HG03095 (cell line): ENCODE data around the gene FAAP20.
"Not testable (repeated sequence)": the region's sequence is repeated elsewhere in the genome, so short reads cannot be mapped to it uniquely, and the experiment has no call there.

ENCODE experiments used
- ATAC-seq: cut with Tn5 transposase; IDR thresholded peaks from one replicate; pipeline ENCODE4 v1.9.1; 2021; ENCODE audit warnings: moderate library complexity; ENCODE audit not compliant: unreplicated experiment

The FAAP20 gene

GRCh38 chr1:2163205-2163604 is 31.4 kb downstream of the FAAP20 start:
- no peak for ATAC-seq

DNA sequence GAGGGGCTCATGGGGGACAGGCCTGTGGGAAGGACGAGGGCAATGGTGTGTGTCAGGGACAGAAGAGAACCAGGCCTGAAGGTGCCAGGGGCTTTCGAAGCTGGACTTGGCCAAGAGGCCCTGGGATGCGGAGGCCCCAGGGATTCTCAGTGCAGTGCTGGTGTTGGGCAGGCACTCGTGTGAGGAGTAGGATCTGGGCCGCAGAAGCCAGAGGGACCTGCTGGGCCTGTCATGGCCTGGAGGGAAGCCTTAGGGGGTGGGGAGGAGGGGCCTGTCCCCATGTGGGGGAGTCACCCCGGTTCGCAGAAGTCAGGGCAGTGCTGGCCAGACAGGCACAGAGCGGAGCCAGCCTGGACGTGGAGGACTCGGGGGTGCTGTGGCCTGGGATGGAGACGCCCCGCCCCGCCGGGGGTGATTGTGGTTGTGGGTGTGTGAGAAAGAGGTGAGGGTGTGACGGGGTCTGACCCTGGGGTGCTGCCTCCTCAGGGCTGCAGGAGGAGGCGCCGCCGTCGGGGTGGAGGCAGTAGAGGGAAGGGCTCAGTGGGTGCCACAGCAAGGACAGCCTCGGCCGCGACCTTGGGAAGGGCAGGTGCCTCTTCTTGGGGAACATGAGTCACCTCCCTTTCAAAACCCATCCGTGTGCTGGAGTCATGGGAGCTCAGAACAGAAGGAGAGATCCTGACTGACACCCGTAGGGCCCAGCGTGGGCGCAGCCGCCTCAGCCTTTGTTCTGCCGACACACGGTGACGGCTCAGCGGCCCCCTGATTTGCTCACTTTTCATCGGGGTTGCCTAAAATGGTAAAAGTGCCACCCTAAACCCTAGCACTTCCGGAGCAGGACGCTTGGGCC is 33.9 kb downstream of the FAAP20 start:
- ATAC-seq = no peak

DNA sequence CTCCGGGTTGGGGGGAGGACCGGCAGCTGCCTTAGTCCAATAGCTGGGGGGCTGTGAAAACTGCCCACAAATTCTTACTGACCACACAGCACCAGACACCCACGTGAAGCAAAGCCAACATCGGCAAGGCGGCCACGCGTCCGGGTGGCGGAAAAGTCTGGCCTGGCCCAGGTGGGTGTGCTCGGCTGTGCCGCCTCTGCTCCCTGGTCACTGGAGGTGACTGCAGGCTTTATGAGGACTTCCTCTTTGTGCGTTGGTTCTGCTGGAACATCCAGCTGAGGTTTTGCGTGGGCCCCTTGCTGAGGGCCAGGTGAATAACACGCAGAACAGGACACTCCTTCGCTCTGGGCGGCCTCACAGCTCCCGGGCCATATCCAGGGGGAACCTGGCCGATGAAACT is 35.4 kb downstream of the FAAP20 start:
- ATAC-seq = no peak

GRCh38 chr1:2158272-2158671 is 36.3 kb downstream of the FAAP20 start:
- no peak for ATAC-seq

DNA sequence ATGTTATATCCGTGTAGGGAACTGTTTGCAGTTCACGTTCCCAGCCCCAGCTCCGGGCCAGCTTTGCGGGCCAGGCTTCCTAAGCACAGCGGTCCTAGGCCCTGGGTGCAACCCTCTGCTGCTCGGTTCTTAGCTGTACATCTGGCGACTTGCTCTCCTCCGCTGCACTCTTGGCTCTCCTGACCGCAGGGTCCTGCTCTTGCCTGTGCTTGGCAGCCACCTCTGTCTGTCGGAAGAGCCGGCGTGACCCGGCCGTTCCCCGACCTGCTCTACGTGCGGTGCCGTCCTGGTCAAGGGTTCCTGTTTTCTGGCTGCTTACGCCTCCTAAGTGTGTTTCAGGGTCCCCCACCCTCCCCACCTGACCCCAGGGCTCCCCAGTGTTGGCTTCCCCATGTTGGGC is 36.7 kb downstream of the FAAP20 start:
- ATAC-seq = no peak

DNA sequence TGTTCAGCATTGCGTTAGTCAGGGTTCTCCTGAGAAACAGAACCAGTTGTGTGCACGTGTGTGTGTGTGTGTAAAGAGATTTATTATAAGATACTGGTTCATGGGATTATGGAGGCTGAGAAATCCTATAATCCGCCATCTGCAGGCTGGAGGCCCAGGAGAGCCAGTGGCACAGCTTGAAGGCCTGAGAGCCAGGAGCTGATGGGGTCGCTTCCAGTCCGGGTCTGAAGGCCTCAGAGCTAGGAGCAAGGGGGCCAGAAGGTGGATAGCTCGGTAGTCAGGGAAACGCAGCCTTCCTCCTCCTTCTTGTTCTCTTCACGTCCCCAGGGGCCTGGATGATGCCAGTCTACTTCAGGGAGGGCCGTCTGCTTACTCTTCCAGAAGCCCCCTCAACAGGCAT is 37.7 kb downstream of the FAAP20 start:
- ATAC-seq = no peak

- ATAC-seq = no peak
These were observed 38.8 kb downstream of the FAAP20 start for GRCh38 chr1:2155788-2156187.

DNA sequence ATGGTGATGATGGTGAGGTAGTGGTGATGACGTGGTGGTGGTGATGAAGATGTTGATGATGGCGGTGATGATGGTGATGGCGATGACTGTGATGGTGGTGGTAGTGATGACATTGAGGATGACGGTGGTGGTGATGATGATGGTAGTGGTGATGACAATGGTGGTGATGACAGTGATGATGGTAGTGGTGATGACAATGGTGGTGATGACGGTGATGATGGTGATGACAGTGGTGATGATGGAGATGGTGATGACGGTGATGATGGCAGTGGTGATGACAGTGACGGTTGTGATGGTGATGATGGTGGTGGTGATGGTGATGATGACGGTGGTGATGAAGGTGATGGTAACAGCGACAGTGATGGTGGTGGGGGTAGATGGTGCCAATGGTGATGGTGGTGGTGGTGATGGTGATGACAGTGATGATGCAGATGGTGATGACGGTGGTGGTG is 39.4 kb downstream of the FAAP20 start:
- no peak for ATAC-seq

DNA sequence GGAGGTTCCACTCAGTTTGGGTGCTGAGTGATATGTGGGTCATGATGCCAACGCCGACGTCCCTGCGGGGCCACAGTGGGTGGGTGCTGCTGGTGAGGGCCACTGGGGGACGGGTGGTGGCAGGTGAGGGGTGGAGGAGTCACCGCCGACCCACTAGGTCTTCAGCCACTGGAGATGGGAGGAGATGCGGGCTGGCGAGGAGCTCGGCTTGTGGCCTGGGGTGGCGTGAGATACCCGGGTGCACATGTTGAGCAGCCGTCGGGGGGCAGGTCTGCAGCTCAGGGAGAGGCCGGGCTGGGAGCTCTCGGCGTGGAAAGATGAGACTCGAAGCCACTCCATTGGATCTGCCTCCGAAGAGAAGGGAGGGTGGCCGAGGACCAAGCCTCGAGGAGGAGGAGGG is 40.5 kb downstream of the FAAP20 start:
- no peak for ATAC-seq

DNA sequence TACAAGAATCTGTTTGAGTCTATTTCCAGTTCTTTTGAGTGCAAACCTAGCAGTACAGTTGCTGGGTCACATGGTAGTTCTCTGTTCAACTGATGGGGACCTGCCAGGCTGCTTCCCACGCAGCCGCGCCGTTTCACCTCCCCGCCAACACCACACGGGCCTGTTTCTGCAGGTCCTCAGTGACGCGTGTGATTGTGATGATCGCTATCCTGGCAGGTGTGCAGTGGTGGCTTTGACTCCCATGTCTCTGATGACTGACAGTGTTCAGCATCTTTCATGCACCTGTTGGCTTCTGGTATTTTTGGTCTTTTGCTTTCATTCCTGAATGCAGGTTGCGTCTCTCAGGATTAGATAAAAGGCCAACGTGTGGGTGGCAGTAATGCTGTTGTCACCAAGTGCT is 41.6 kb downstream of the FAAP20 start:
- no peak for ATAC-seq

- no peak for ATAC-seq
These were observed 42.7 kb downstream of the FAAP20 start for GRCh38 chr1:2151911-2152310.

DNA sequence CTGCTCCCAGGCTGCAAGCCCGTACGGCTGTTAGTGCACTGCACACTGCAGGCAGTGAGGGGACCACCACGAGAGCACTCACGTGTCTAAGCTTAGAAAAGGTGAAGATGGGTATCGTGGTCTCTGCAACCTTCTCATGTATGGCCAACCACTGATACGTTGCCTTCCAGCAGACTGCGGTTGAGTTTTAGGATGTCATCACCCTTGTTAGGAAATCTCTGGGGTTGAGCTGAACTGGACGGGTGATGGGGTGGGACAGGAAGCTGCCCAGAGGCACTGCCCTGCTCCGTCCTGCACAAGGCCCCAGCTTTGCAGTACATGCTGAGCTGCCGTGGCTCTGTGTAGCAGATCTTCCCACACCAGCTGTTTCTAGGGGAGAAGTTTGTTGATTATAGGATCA is 43.3 kb downstream of the FAAP20 start:
- no peak for ATAC-seq

GRCh38 chr1:2150801-2151200 is 43.8 kb downstream of the FAAP20 start:
- no peak for ATAC-seq

- no peak for ATAC-seq
These were observed 45.9 kb downstream of the FAAP20 start for GRCh38 chr1:2148691-2149090.

DNA sequence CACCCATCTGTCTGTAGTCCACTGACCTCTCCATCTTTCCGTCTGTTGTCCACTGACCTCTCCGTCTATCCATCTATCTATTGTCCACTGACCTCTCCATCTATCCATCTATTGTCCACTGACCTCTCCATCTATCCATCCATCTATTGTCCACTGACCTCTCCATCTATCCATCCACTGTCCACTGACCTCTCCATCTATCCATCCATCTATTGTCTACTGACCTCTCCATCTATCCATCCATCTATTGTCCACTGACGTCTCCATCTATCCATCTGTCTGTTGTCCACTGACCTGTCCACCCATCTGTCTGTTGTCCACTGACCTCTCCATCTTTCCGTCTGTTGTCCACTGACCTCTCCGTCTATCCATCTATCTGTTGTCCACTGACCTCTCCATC is 46.7 kb downstream of the FAAP20 start:
- ATAC-seq = not testable (repeated sequence)

DNA sequence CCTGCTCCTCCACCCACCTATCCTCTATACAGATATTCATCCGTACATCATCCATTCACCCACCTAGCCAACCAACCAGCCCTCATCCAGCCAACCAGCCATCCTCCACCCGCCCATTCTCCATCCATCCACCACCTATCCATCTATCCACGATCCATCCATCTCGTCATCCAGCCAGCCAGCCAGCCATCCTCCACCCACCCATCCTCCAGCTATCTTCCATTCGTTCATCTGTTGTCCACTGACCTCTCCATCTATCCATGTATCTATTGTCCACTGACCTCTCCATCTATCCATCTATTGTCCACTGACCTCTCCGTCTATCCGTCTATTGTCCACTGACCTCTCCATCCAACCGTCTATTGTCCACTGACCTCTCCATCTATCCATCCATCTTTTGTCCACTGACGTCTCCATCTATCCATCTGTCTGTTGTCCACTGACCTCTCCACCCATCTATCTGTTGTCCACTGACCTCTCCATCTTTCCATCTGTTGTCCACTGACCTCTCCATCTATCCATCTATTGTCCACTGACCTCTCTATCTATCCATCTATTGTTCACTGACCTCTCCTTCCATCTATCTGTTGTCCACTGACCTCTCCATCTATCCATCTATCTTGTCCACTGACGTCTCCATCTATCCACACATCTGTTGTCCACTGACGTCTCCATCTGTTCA is 47.6 kb downstream of the FAAP20 start:
- ATAC-seq = no peak

DNA sequence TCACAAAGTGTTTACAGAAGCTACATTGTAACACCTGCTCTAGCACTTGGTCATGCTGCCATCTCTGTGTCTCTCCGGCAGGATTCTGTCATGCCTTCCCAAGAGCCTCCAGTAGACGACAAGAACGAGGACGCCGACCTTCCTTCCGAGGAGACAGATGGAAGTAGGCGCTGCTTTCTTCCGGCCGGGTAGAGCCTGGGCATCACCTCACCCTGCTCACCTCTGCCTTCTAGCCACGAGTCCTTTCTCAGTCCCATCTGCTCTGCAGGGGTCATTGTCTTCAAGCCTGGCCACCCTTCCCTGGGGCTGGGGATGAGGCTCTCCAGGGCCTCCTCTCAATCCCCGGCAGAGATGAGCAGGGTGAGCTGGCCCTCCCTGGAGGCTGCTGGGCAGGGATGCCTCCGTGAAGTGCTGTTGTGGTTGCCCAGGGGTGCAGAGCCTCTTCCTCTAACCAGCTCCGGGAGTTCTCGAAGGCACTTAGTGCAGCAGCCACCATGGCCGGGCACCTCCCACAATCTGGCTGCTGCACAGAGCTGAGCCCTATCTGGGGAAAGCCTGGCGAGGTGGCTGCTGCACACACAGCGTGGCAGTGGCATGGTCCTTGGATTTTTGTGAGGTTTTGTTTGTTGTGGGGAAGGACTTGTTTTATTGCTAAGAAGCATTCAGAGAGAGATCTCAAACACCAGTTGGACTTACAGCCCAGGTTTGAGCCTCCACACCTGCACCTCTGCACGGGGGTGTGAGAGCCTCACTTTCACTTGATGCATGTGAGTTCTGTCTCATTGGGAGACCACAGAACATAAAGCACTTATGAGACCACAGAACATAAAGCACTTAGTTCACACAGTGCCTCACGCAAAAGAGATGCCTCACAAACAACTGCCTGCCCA is 48.4 kb downstream of the FAAP20 start:
- ATAC-seq = no peak

- no peak for ATAC-seq
These were observed 50.0 kb downstream of the FAAP20 start for GRCh38 chr1:2144501-2145090.

DNA sequence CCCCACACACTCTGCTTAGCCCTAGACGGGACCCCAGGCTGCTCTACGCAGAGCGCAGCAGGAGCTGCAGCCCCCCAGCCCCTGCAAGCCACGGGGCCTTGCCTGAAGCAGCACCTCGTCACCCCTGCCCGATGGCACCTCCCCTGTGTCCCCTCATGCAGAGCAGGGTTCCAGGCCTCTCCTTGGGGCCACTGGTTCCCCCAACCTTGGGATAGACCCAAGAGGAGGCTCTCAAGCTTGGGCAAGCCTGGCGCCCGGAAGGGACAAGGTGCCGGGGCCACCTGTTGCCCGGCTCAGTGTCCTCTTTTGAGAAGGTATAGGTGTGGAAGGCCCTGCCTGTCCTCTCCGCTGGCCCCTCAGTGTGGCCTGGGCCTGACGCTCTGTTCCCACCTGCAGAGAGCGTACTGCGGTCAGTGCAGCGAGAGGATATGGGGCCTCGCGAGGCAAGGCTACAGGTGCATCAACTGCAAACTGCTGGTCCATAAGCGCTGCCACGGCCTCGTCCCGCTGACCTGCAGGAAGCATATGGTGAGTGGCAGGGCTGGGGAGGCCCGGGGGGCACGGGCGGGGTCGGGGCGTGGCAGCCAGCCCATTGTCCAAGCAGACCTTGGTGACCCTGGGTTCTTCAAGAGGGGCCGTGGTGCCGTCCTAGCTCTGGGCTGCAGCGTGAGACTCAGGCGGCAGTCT is 50.6 kb downstream of the FAAP20 start:
- ATAC-seq = no peak

DNA sequence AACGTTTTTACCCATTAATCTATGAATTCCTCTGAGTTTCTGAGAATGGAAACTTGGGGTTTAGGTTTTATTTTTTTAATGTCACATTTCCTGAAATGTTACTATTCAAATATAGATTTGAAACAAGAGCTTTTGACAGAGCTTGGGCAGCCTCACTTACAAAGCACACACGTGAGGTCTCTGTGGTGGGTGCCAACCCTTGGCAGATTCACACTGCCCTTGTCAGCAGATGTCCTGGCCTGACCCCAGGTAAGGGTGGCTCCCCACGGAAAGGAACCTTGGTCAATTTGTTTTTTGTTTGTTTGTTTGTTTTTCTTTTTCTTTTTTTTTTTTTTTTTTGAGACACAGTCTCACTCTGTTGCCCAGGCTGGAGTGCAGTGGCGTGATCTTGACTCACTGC is 53.5 kb downstream of the FAAP20 start:
- ATAC-seq = no peak
